SK-N-DZ (cell line): ENCODE measurements around the gene ESAM.

Experiments used
- DNase-seq: peaks from one replicate; pipeline ENCODE4 v3.0.0-alpha.2; 2015; ENCODE audit warnings: low spot score

ESAM gene

DNA sequence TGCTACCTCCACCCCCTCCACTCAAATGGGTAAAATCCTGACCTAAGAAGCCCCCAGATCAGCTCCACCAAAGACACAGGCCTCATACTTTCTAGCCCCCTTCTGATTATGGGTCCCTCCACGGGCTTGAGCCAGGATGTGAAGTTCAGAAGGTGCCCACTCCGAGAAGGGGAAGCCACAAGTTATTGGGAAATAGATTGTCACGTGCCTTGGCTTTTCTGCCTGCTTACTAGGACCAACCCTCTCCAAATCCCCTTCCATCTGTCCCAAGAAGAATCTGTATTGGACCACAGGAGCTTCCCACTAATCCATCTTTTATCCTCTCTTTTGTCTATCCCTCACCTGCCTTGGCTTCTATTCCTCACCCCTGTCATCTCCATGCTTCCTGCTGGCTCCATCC, 25.4 kb downstream of the ESAM start:
- no peak for DNase-seq

DNA sequence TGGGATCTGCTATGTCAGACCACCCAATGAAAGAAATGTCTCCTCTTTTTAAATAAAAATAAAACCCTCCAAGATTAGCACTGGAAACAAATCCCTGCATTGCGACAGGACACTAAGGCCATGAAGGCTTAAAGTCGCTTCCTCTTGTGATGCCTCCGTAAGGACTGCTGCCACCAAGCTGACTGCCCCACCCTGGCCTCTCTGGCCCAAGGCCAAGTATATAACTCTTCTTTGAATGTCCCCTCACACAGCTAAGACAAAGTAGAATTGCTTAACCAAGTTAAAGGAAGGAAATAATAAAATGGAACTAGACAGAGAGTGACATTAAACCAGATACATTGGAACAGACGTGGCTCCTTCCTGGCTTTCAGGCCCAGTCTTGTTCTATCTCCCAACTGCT, 29.9 kb downstream of the ESAM start:
- no peak for DNase-seq

DNA sequence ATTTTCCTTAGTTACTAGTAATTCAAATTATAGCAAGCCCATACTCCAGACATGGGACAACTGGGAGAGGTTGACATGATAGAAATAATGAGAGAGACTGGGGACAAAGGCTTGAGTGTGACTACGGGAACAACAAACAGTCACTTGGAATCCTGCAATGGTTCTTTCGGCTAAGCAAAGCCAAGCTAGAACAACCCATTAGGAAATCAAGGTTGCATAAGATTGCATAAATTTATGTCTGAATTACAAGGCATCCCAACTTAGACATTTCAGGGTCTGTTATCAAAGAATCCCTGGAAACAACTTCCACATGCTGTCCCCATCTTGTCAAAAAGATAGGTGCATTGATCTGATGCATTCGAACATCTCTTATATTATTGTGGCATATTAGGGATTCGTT, 32.5 kb downstream of the ESAM start:
- no peak for DNase-seq

DNA sequence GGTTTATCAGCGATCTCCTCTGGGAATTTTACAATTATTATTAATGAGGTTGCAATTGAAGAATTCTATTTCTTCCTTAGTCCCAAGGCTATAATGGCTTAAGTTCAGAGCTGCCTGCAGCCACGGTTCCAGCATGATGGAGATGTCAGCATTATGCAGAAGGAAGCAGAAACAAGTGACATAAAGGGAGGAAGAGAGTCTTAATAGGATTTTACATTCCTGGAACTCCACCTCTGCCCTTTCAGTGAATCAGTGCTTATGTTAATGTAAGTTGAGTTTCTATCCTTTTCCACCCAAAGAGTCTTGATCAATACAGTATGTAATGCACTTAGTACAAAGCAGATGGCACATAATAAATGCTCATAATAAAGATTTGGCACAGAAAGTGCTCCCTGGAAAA, 34.0 kb downstream of the ESAM start:
- DNase-seq = no peak

DNA sequence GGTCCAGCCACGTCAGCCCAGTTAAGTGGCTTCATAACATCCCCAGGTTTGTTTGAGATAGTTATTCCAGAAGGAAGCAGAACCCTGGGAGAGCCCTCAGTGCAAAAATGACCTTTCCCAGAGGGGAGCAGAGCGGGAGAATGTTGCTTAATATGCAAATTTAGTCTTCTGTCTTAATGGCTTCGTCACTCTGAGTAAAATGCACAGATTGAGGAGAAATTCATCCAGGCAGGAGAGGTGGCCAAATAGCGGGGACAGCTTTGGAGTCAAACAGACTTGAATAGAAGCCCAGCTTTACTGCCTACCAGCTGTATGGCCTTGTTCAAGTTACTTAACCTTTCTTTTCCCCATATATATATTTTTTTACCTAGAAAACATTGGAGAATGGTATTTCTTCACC, 34.6 kb downstream of the ESAM start:
- no peak for DNase-seq

DNA sequence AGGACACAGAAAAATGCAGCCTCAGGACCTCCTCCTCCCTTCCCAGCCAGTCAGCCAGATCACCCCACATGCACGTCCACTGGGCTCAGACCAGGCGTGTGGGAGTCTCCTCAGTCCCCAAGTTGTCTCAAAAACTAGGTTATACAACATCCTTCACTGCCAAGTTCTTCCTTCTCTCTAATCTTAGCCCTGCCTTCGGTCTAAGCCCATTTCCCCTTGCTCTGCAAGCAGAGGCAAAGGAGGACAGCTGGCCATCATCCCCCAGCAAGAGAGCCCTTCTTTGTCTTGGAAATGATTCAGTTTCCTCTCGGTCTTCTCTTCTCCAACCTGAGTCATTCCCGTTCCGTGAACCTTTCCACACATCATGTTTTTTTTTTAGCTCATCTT, 36.4 kb downstream of the ESAM start:
- DNase-seq = no peak

DNA sequence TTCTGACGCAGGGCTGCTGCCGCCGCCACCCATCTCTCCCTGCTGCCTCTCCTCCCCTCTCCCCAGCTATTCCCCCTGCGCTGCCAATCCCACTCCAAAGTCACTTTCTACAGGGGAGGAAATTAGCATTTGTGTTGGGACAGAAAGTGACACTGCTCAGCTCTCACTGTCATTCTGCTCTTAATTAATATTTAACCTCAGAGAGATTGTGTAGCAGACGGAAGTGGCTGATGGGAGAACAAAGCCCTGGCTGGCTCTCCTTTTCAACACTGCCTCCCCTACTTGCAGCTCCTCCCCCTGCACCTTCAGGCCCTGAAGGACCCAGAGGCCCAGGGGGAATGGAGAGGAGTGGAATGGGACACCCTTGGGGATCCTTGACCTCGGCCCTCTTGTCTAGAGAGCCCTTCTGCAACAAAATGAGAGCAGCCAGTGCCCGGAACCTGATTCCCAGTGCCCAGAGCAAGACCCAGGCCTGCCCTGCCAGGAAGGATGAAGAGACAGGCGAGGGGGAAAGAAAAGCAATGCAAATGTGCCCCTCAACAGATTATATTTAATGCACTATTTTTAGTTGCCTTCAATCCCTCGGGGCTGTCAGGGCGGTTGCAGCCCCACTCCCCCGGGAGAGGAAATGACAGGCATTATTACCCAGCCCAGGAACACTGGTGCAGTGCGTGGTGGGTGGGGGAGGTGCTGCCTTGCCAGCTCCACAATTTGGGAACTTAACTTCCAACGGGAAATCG, 36.9 kb downstream of the ESAM start:
- no peak for DNase-seq

DNA sequence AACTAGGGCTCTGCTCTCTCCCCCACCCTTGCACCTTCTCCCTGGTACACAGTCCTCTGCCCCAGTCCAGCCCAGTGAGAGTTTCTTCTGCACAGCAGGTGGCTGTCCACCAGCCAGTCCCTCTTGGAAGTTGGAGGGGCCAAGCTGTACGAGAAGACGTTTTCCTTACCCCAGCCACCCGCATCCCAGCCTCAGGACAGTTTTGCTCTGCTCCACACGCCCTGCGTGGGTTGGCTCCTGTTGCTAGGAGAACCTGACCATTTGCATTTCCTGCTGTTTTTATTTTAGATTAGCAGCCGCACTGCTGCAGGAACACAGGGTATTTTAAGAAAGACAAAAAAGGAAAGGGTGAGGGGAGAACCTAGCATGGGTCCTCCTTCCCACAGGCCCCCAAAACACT, 39.9 kb downstream of the ESAM start:
- DNase-seq = no peak

DNA sequence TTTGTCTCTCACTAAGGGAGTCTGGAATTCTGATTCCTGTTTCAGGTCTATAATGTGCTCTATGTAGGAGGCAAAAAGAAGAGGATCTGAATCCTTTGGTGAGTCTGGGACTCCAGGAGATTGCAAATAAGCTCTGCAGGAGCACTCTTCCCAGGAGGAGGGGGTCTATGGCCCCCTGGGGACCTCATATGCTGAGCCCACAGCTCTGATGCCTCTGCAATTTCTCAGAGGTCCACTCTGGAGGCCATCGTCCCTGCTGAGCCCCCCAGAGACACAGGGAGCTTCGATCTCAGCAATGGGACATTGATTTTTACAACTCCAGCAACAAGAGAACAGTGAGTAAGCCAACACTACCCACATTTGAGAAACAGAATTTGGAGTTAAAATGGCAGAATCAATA, 42.6 kb downstream of the ESAM start:
- DNase-seq = no peak

DNA sequence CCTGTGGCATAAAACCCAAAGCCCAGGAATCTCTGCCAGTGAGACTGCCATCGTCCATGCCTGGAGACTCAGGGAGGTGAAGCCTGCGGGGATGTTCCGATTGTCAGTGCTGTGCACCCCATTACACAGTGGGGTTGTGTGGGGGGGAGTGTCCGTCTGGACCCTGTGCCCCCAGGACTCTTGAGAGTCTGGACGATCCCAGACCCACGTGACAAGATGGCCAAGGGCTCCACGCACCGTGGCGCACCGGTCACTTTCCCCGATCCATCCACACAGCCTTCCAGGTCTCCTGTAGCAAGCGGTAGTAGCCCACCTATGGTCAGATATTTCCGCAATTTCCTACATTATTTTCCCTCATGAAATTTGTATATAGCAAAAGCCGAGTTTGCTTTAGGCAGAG, 43.3 kb downstream of the ESAM start:
- no peak for DNase-seq

DNA sequence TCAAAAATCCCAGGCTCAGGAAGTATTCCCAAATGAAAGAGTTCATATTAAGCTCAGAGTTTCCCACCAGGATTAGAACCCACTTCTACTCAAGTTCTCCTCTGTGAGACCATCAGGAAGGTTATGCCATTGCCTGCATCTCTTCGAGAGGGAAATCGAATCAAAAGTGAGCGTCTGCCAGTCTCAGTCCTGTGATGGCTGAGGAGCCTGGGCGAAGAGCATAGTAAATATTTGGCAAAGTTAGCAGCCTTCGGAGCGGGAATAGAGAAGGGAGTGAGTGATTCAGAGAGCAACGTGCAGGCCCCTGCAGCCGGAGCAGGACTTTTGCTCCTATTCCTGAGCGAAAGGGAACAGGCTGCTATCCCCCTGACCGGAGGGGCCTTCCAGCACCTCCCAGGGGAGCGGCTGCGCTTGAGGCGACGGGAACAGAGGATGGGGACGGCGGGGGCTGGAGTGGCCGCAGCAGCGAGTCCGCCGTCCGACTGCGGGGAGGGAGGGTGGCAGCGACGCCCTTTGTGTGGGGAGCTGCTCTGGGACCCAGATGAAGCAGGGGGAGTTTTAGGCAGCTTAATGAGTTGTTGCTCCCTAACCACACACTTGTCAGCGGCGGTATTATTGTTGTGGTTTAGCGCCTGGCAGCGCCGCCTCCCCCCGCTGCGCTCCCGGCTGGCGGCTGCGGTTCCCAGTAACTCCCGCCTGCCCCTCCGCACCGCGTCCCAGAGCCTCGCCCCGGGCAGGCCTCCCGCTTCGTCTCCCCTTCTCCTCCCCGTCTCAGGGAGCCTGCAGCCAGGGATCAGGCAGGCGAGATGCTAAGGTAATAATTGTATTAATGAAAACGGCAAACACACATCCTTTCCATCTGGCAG, 44.1 kb downstream of the ESAM start:
- DNase-seq = no peak

DNA sequence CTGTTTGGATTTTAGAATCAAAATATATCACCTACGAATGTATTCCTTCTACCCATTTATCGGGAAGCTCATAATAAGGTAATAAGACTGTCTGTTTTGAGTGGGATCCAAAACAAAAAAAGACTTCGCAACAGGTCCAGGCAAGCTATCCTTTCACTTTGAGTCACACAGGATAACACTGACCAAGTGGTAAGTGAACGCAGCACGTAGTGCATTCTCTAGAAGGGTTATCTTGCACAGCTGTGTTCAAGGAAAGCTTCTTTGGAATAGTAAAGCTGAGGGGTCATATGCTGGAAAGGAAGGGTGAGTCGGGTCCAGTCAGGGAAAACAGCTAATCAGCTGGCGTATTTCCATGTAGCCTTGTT, 44.7 kb downstream of the ESAM start:
- no peak for DNase-seq

DNA sequence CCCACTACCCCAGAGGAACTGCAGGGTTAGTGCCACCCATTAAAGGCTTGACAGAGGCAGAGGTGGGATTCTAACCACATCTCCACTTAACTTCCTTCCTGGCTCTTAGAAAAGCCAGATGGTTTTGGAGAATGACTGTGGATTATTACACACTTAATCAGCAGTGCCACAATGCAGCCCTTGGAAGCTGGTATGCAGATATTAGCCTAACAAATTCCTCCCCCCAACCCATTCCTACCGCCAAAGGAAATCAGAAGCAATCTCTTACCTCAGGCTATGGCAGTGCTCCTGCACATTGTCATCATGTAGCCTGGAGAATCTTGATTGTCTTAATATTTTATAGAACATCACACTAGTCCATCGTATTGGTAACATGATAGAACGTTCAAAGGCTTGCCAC, 45.5 kb downstream of the ESAM start:
- DNase-seq = no peak

DNA sequence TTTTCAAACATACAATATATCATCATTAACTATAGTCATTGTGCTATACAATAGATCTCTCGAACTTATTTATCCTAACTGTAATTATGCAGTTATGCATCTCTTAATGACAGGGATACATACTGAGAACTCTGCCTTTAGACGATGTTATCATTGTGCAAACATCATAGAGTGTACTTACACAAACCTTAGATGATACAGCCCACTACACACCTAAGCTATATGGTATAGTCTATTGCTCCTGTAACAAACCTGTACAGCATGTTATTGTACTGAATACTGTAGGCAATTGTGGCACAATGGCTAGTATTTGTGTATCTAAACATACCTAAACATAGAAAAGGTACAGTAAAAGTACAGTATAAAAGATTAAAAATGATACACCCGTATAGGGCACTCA, 49.7 kb downstream of the ESAM start:
- no peak for DNase-seq

DNA sequence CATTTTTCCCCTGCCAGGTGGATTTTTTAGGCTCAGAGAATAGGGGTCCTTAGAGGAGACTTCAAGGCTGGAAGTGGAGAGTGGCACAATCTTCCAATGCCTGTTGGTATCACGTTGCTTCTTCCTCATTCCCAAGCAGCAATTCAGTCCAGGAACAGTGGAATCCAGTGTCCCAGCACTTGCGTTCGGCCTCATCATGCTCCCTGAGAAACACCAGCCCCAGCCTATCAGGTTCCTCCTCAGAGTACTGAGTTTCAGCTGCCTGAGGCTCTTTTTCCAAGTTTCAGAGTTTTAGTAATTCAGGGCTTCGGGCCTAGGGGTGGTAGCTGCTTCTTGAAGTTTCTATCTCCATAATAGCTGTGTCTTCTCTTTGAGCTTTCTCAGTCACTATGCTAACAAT, 54.3 kb downstream of the ESAM start:
- DNase-seq = no peak
